Fibroblast of lung (primary cell): Measurements from ENCODE around the gene TRIAP1.
"Not testable (repeated sequence)": the region's sequence is repeated elsewhere in the genome, so short reads cannot be mapped to it uniquely, and the experiment has no call there.

Experiments used
- EZH2 ChIP-seq: IDR thresholded peaks from 2 replicates; pipeline ENCODE4 v1.5.1; 2012; ENCODE audit warnings: low read length, control low read depth, mild to moderate bottlenecking; ENCODE audit errors: missing control alignments
- TF ChIP-seq, protein P1 (sequence below), 2 donors: IDR thresholded peaks in 1 of 2; conservative IDR thresholded peaks in 1 of 2; 1 replicate in 1 of 2; 2 replicates in 1 of 2; pipeline ENCODE4 v1.5.1; 2011 to 2012; ENCODE audit warnings: low read length in 2 of 2, control low read depth in 1 of 2, inconsistent platforms in 1 of 2, low read depth in 1 of 2, mild to moderate bottlenecking in 1 of 2

DNA sequence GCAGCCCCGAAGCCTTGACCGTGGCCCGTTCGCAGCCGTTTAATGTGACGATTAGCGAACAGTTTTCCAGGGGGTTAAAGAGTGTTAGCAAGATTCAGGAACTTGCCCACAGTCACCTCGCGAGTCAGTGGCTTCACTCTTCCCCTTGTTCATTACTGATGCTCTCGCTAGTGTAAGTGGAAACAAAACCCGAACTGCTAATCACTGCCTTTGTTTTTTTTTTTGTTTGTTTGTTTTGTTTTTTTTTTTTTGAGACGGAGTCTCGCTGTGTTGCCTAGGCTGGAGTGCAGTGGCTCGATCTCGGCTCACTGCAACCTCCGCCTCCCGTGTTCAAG lies 627 bp upstream of the TRIAP1 start:
- TF ChIP-seq, protein P1, sequence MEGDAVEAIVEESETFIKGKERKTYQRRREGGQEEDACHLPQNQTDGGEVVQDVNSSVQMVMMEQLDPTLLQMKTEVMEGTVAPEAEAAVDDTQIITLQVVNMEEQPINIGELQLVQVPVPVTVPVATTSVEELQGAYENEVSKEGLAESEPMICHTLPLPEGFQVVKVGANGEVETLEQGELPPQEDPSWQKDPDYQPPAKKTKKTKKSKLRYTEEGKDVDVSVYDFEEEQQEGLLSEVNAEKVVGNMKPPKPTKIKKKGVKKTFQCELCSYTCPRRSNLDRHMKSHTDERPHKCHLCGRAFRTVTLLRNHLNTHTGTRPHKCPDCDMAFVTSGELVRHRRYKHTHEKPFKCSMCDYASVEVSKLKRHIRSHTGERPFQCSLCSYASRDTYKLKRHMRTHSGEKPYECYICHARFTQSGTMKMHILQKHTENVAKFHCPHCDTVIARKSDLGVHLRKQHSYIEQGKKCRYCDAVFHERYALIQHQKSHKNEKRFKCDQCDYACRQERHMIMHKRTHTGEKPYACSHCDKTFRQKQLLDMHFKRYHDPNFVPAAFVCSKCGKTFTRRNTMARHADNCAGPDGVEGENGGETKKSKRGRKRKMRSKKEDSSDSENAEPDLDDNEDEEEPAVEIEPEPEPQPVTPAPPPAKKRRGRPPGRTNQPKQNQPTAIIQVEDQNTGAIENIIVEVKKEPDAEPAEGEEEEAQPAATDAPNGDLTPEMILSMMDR (conservative IDR thresholded peaks at IDR 0.05 in 1 of 2, IDR thresholded peaks at IDR 0.05 in 1 of 2; ENCODE audit: low read depth in 1 of 2, low read length in 2 of 2), result not testable (repeated sequence)
- TF ChIP-seq EZH2, result not testable (repeated sequence)
